ENCODE measurements around the gene SLC4A11. TPM values are rescaled to one million over a fixed set of nuclear protein-coding genes. Genes with fewer than 3 reads are reported as not detected.
A peak's percentile ranks its signal among the peaks of the same experiment; 100 is the strongest.

SLC4A11 gene
- total RNA-seq, 1 experiment from 2014 or later, result 16.4 TPM

GRCh38 chr20:3255728-3256127 is 16.7 kb upstream of the SLC4A11 start:
- no peaks in the 10 kb centered on the region for H3K4me1 ChIP-seq
- peaks cover 4% of the 10 kb centered on the region; the same call in 1 of the 2 replicates for H3K36me3 ChIP-seq
- no peak for DNase-seq

GRCh38 chr20:3251806-3252205 is 12.8 kb upstream of the SLC4A11 start:
- Histone ChIP-seq H3K4me3 (no peak overlapping the region), H3K27me3 (no peaks in the 10 kb centered on the region), H3K9me3 (replicated peaks) (no peaks in the 10 kb centered on the region), H3K4me1 (no peaks in the 10 kb centered on the region), H3K27ac (no peak overlapping the region), H3K36me3 (peaks cover 4% of the 10 kb centered on the region; the same call in 1 of the 2 replicates)
- DNase-seq, result no peak

More at GRCh38 chr20:3255728-3256127, 16.7 kb upstream of the SLC4A11 start:
- H3K9me3 ChIP-seq (replicated peaks), result no peaks in the 10 kb centered on the region
- no peak overlapping the region for H3K27ac ChIP-seq
- no peaks in the 10 kb centered on the region for H3K27me3 ChIP-seq
- H3K4me3 ChIP-seq, result no peak overlapping the region

DNA sequence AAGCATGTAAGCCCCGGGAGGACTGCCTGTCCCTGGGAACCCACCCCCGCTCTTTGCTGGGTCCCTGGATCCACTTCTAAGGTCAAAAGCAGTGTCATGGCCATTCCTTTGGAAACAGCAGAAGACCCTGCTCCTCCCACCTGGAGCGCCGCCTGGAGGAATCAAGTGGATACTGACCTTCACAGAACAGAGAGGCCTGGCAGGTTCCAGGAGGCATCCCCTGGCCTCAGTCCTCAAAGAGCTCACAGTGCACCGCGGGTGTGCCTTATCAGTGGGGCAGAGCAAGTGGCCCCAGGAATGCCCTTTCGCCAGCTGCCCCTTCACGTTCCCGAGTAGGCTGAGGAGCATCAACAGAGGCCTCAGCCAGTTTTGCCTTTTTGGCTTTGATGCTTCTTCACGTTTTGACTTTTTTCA is 11.1 kb upstream of the SLC4A11 start:
- Histone ChIP-seq H3K36me3 (peaks cover 4% of the 10 kb centered on the region; the same call in 1 of the 2 replicates), H3K9me3 (replicated peaks) (no peaks in the 10 kb centered on the region), H3K27ac (no peak overlapping the region), H3K27me3 (no peaks in the 10 kb centered on the region), H3K4me3 (no peak overlapping the region), H3K4me1 (no peaks in the 10 kb centered on the region)
- no peak for DNase-seq

GRCh38 chr20:3248993-3249347 is 10.0 kb upstream of the SLC4A11 start:
- H3K36me3 ChIP-seq, result peaks cover 4% of the 10 kb centered on the region; the same call in 1 of the 2 replicates
- no peaks in the 10 kb centered on the region for H3K27me3 ChIP-seq
- H3K9me3 ChIP-seq (replicated peaks), result no peaks in the 10 kb centered on the region
- no peak overlapping the region for H3K4me3 ChIP-seq
- no peaks in the 10 kb centered on the region for H3K4me1 ChIP-seq
- H3K27ac ChIP-seq, result no peak overlapping the region
- no peak for DNase-seq

DNA sequence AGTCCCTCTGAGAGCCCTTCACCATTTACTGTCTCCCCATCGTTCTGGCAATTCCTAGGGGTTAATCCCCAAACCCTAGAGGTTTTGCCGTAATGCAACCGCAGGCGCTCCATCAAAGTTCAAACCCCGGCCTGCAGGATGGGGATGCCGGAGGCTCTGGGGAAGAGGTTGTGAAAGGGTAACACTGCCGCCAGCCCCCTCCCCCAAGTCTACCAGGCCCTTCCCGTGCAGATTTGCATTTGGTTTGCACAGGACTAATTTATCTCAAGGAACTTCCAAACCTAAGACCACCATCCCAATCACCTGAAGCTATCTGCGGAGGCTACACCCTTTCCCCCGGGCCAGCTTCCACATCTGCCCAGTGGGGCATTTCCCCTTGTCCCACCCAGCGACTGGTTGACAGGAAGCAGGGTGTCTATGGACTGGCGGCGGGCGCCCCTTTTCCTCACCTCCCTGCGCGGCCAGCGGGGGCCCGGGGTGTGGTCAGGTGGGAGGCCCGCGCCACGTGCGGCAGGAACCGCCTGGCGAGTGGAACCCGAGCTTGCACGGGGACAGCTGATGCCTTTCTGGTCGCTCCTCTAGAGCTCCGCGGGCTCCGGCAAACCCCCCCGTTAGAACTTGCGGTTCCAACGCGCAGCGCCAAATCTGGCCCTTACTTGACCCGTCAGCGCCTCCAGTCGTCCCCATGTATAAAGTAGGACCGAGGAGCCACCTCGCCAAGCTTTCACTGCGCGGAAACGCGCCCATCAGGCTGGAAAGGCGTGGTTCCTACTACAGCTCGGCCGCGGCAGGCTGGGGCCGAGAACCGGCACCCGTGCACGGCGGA is 9.4 kb upstream of the SLC4A11 start:
- no peaks in the 10 kb centered on the region for H3K4me1 ChIP-seq
- no peak overlapping the region for H3K27ac ChIP-seq
- H3K36me3 ChIP-seq, result peaks cover 4% of the 10 kb centered on the region; the same call in 1 of the 2 replicates
- no peaks in the 10 kb centered on the region for H3K27me3 ChIP-seq
- no peaks in the 10 kb centered on the region for H3K9me3 ChIP-seq (replicated peaks)
- no peak for DNase-seq
- no peak overlapping the region for H3K4me3 ChIP-seq

GRCh38 chr20:3247638-3248037 is 8.6 kb upstream of the SLC4A11 start:
- Histone ChIP-seq H3K36me3 (peaks cover 2% of the 10 kb centered on the region; the same call in 1 of the 2 replicates), H3K4me1 (no peaks in the 10 kb centered on the region), H3K27me3 (no peaks in the 10 kb centered on the region), H3K9me3 (replicated peaks) (no peaks in the 10 kb centered on the region), H3K27ac (no peak overlapping the region), H3K4me3 (no peak overlapping the region)
- no peak for DNase-seq

- no peaks in the 10 kb centered on the region for H3K36me3 ChIP-seq
- H3K27ac ChIP-seq, result no peak overlapping the region
- no peaks in the 10 kb centered on the region for H3K4me1 ChIP-seq
- no peaks in the 10 kb centered on the region for H3K27me3 ChIP-seq
- no peaks in the 10 kb centered on the region for H3K9me3 ChIP-seq (replicated peaks)
- DNase-seq, result no peak
- no peak overlapping the region for H3K4me3 ChIP-seq
Measured at GRCh38 chr20:3246682-3247081, 7.7 kb upstream of the SLC4A11 start.

DNA sequence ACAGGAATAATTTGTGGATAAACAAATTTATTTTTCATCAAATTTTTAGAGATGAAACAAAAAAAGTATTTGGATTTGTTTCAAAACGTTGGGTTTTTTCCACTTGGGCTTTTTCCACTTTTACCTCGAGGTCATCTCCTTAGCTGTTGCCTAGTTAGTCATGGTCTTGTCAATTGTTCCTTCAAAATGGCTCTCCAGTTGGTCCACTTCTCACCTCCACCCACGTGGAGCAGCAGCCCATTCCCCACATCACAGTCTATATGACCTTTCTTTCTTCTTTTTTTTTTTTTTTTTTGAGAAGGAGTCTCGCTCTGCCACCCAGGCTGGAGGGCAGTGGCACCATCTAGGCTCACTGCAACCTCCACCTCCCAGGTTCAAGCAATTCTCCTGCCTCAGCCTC is 6.7 kb upstream of the SLC4A11 start:
- no peak for DNase-seq
- no peaks in the 10 kb centered on the region for H3K27me3 ChIP-seq
- no peak overlapping the region for H3K4me3 ChIP-seq
- no peaks in the 10 kb centered on the region for H3K4me1 ChIP-seq
- H3K36me3 ChIP-seq, result no peaks in the 10 kb centered on the region
- H3K9me3 ChIP-seq (replicated peaks), result no peaks in the 10 kb centered on the region
- H3K27ac ChIP-seq, result no peak overlapping the region

- Histone ChIP-seq H3K36me3 (no peaks in the 10 kb centered on the region), H3K27ac (no peak overlapping the region), H3K9me3 (replicated peaks) (no peaks in the 10 kb centered on the region), H3K4me3 (no peak overlapping the region), H3K4me1 (no peaks in the 10 kb centered on the region), H3K27me3 (no peaks in the 10 kb centered on the region)
- no peak for DNase-seq
Measured at GRCh38 chr20:3245156-3245555, 6.2 kb upstream of the SLC4A11 start.

DNA sequence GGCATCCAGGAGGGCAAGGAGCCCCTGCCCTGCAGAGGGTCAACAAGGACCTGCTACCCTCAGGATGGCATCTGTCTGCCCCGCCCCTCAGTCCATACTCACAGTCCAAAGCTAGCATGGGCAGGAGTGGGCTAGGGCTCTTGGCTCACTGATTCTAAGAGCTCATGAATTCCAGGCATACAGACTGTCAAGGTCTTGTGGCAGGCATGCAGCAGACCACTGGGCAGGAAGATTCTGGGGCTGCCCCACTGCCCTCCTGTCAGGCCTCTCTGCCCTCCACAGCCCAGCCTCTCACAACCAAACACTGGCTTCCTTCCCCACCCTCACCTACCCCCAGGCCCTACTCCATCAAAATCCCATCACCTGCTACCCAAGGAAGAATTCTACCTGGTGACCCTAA is 5.6 kb upstream of the SLC4A11 start:
- H3K27me3 ChIP-seq, result no peaks in the 10 kb centered on the region
- H3K9me3 ChIP-seq (replicated peaks), result no peaks in the 10 kb centered on the region
- no peaks in the 10 kb centered on the region for H3K36me3 ChIP-seq
- no peaks in the 10 kb centered on the region for H3K4me1 ChIP-seq
- no peak for DNase-seq
- H3K27ac ChIP-seq, result no peak overlapping the region
- no peak overlapping the region for H3K4me3 ChIP-seq

DNA sequence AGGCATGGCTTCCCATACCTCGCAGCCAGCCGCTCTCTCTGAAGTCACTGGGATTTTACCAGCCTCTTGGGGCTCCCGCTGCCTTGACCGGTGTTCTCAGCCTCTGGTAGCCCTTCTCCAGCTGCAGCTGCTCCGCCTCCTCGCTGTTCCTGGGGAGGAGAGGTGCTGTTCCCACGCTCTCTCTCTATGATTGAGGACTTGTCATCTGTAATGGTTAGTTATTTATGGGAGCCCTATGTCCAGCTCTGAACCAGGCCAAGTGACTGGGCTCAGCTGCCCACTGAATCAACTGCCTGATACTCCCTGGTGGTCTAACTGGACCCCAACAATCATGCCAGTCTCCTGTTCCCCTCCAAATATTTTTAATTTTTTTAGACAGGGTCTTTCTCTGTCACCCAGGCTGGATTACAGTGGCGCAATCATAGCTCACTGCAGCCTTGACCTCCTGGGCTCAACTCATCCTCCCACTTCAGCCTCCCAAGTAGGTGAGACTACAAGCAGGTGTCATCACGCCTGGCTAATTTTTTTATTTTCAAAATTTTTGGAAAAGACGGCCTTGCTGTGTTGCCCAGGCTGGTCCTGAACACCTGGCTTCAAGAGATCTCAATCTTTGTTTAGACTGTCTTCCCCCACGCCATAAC is 4.8 kb upstream of the SLC4A11 start:
- Histone ChIP-seq H3K36me3 (no peaks in the 10 kb centered on the region), H3K27ac (no peak overlapping the region), H3K4me1 (no peaks in the 10 kb centered on the region), H3K4me3 (no peak overlapping the region), H3K9me3 (replicated peaks) (no peaks in the 10 kb centered on the region), H3K27me3 (no peaks in the 10 kb centered on the region)
- DNase-seq, result no peak

DNA sequence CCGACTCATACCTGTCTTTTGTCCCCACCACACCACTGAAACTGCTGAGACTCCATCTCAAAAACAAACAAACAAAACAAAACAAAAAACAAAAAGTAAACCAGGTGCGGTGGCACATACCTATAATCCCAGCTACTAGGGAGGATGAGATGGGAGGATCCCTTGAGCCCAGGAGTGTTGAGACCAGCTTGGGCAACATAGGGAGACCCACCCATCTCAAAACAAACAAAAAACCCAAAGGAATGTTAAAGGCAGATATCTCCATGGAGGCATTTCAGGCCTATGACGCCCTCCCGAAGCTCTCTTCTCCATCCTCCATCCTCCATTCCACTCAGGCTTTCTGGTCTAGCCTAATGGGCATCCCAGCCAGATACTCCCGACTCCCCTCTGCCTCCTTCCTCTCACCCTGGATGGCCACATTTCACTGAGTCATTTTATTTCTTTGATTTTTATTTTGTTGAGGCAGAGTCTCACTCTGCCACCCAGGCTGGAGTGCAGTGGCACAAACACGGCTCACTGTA is 3.2 kb upstream of the SLC4A11 start:
- no peaks in the 10 kb centered on the region for H3K36me3 ChIP-seq
- H3K27ac ChIP-seq, result no peak overlapping the region
- H3K4me3 ChIP-seq, result no peak overlapping the region
- no peak for DNase-seq
- no peaks in the 10 kb centered on the region for H3K9me3 ChIP-seq (replicated peaks)
- no peaks in the 10 kb centered on the region for H3K27me3 ChIP-seq
- peaks cover 3% of the 10 kb centered on the region; the same call in 1 of the 2 replicates for H3K4me1 ChIP-seq

- no peaks in the 10 kb centered on the region for H3K36me3 ChIP-seq
- no peaks in the 10 kb centered on the region for H3K27me3 ChIP-seq
- no peaks in the 10 kb centered on the region for H3K9me3 ChIP-seq (replicated peaks)
- no peak overlapping the region for H3K27ac ChIP-seq
- H3K4me1 ChIP-seq, result peaks cover 3% of the 10 kb centered on the region; the same call in 1 of the 2 replicates
- DNase-seq, result no peak
- H3K4me3 ChIP-seq, result no peak overlapping the region
Measured at GRCh38 chr20:3240776-3241363, 1.9 kb upstream of the SLC4A11 start.

DNA sequence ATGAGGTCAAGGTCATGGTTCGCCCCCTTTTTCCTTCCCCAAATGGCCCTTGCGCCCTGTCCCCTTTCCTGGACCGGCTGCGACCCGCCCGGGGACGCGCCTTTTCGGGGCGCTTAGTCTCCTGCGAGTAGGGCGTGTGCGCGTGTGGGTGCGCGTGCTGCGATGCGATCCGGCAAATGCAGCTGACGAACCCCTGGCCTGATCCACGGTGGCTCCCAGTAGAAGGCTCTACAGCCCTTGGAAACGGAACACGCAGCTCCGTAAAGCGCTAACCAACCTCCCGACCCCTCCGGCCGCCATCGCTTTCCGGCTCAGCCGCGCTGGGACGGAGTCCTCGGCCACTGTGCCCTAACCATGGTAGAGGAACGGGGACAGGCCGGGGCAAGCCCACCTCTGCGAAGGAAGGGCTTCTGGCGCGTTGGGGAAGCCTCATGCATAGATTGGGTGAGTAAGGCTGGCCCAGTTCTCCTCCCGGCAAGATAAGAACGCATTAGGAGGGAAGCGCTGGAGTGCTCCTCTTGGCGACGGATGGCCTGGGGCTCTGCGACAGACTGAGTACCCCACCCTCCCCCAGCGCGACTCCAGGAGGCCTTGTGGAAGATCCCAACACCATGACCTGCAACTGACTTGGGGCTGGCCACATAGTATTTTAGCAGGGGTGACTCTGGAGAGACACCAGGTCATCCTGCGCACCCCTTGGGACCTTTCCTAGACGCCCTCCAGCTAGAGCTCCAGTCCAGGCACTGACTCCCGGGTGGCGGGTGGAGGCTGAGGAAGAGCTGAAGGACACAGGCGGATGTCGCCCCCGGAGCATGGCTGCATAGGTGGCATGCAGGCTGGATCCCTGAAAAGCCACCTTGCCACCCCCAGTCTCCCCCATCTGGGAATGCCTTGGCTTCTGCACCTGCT is 1.1 kb upstream of the SLC4A11 start:
- Histone ChIP-seq H3K27me3 (no peaks in the 10 kb centered on the region), H3K36me3 (no peaks in the 10 kb centered on the region), H3K9me3 (replicated peaks) (no peaks in the 10 kb centered on the region), H3K4me1 (peaks cover 3% of the 10 kb centered on the region; the same call in 1 of the 2 replicates), H3K27ac (no peak overlapping the region), H3K4me3 (peak overlapping the region; percentile 87)
- DNase-seq, result no peak

Data from SJCRH30 (cell line).